Smooth muscle cell (in vitro differentiated cells): Measurements from ENCODE around the gene LBR. TPM values are rescaled to one million over a fixed set of nuclear protein-coding genes. Genes with fewer than 3 reads are reported as not detected.

Experiments
- DNase-seq: peaks from one replicate; lab custom pipeline; 2025; ENCODE audit not compliant: unreplicated experiment; lab: John Stamatoyannopoulos, UW
- H2AFZ ChIP-seq: fragments of 200-600 bp; sonication (generic); 2 replicates; pipeline ENCODE4 v1.6.0; 2016; ENCODE audit warnings: antibody characterized with exemption, low read depth, mild to moderate bottlenecking
- H3F3A ChIP-seq: fragments of 200-600 bp; sonication (generic); 2 replicates; pipeline ENCODE4 v1.6.0; 2017; ENCODE audit warnings: antibody characterized with exemption, low read depth
- H3K27ac ChIP-seq: fragments of 200-600 bp; sonication (generic); 2 replicates; pipeline ENCODE4 v1.5.1; 2016; ENCODE audit warnings: low read depth, mild to moderate bottlenecking
- H3K27me3 ChIP-seq: fragments of 200-600 bp; sonication (generic); 2 replicates; pipeline ENCODE4 v1.6.1; 2016; ENCODE audit warnings: low read depth, mild to moderate bottlenecking
- H3K36me3 ChIP-seq: fragments of 200-600 bp; sonication (generic); 2 replicates; pipeline ENCODE4 v1.5.1; 2016; ENCODE audit warnings: low read depth
- H3K4me1 ChIP-seq: fragments of 200-600 bp; sonication (generic); 2 replicates; pipeline ENCODE4 v1.5.1; 2016; ENCODE audit warnings: low read depth
- H3K4me2 ChIP-seq: fragments of 200-600 bp; sonication (generic); 2 replicates; pipeline ENCODE4 v1.6.0; 2016; ENCODE audit warnings: mild to moderate bottlenecking
- H3K4me3 ChIP-seq: fragments of 200-600 bp; sonication (generic); 2 replicates; pipeline ENCODE4 v1.5.1; 2016; ENCODE audit warnings: mild to moderate bottlenecking
- H3K79me2 ChIP-seq: fragments of 200-600 bp; sonication (generic); 2 replicates; pipeline ENCODE4 v1.6.0; 2016; ENCODE audit warnings: low read depth, mild to moderate bottlenecking
- H3K9ac ChIP-seq: fragments of 200-600 bp; sonication (generic); 2 replicates; pipeline ENCODE4 v1.6.0; 2016; ENCODE audit warnings: low read depth
- H3K9me3 ChIP-seq: fragments of 200-600 bp; sonication (generic); replicated peaks from 2 replicates; pipeline ENCODE4 v1.5.1; 2016; ENCODE audit warnings: low read depth
- H4K20me1 ChIP-seq: fragments of 200-600 bp; sonication (generic); 2 replicates; pipeline ENCODE4 v1.6.0; 2016; ENCODE audit warnings: low read depth
- CTCF ChIP-seq: fragments of 200-600 bp; sonication (generic); IDR thresholded peaks from 2 replicates; pipeline ENCODE4 v1.5.1; 2017; ENCODE audit warnings: borderline replicate concordance, mild to moderate bottlenecking, antibody characterized with exemption; ENCODE audit not compliant: insufficient read depth, poor library complexity, severe bottlenecking
- WGBS: methylation state at CpG from one replicate; pipeline ENCODE4 v1.1.7; 2016; ENCODE audit warnings: low lambda C conversion rate; 5-methylcytosine and 5-hydroxymethylcytosine counted together
- polyA plus RNA-seq: library from polyadenylated mRNA; unstranded; fragments of >200 nt; fragmentation: Nextera tagmentation; extraction: Ambion mirVana; gene quantifications from 2 replicates; pipeline ENCODE4 v1.2.1, GENCODE V29; 2016
- total RNA-seq: library from RNA; depleted of rRNA; stranded (reverse); fragments of >200 nt; gene quantifications from 2 replicates; pipeline ENCODE4 v1.2.3, GENCODE V29; 2014

Gene LBR
- total and polyA plus RNA-seq, 2 experiments from 2014 or later: 24.8 to 33.4 TPM

- DNase-seq: no peak
- Histone ChIP-seq H3K4me1 (peaks cover 9% of the 10 kb centered on the region), H3K4me3 (no peak overlapping the region), H3K36me3 (no peaks in the 10 kb centered on the region), H2AFZ (no peak overlapping the region), H3K4me2 (no peak overlapping the region), H3K27ac (no peak overlapping the region), H3K27me3 (no peaks in the 10 kb centered on the region), H3K9me3 (no peaks in the 10 kb centered on the region), H3K9ac (no peak overlapping the region), H3K79me2 (no peaks in the 10 kb centered on the region), H3F3A (no peaks in the 10 kb centered on the region), H4K20me1 (no peaks in the 10 kb centered on the region)
- 89% methylated on average over 4 of the region's 4 CpGs for WGBS
- no peak for TF ChIP-seq CTCF
These were observed 39.0 kb upstream of the LBR start for GRCh38 chr1:225466848-225467192.

DNA sequence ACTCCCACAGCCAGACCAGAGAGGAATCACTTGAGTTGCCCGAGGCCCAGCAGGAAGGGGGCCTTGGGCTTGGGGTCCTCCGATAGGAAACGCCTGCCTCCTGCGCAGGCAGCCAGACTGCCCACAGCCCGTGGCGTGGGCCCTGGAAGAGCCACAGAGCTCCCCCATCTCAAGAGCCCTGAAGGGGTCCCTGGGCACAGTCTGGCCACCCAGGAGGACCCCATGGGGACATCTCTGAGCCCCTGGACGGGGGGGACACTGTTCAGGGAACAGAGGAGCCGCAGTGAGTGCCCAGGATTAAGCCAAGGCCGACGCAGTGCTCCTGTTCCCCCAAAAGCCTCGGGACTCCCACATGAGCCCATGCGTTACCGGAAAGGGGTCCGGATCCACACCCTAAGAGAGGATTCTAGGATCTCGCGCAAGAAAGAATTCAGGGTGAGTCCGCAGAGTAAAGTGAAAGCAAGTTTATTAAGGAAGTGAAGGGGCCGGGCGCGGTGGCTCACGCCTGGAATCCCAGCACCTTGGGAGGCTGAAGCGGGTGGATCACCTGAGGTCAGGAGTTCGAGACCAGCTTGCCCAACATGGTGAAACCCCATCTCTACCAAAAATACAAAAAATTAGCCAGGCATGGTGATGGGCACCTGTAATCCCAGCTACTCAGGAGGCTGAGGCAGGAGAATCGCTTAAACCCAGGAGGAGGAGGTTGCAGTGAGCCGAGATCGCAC lies 38.1 kb upstream of the LBR start:
- no peak for DNase-seq
- Histone ChIP-seq H3F3A (no peaks in the 10 kb centered on the region), H3K79me2 (no peaks in the 10 kb centered on the region), H3K27ac (no peak overlapping the region), H3K4me3 (no peak overlapping the region), H2AFZ (no peak overlapping the region), H4K20me1 (no peaks in the 10 kb centered on the region), H3K9ac (no peak overlapping the region), H3K9me3 (no peaks in the 10 kb centered on the region), H3K4me1 (peaks cover 9% of the 10 kb centered on the region), H3K36me3 (no peaks in the 10 kb centered on the region), H3K27me3 (no peaks in the 10 kb centered on the region), H3K4me2 (no peak overlapping the region)
- WGBS: 92% methylated on average over 26 of the region's 26 CpGs
- no peak for TF ChIP-seq CTCF

DNA sequence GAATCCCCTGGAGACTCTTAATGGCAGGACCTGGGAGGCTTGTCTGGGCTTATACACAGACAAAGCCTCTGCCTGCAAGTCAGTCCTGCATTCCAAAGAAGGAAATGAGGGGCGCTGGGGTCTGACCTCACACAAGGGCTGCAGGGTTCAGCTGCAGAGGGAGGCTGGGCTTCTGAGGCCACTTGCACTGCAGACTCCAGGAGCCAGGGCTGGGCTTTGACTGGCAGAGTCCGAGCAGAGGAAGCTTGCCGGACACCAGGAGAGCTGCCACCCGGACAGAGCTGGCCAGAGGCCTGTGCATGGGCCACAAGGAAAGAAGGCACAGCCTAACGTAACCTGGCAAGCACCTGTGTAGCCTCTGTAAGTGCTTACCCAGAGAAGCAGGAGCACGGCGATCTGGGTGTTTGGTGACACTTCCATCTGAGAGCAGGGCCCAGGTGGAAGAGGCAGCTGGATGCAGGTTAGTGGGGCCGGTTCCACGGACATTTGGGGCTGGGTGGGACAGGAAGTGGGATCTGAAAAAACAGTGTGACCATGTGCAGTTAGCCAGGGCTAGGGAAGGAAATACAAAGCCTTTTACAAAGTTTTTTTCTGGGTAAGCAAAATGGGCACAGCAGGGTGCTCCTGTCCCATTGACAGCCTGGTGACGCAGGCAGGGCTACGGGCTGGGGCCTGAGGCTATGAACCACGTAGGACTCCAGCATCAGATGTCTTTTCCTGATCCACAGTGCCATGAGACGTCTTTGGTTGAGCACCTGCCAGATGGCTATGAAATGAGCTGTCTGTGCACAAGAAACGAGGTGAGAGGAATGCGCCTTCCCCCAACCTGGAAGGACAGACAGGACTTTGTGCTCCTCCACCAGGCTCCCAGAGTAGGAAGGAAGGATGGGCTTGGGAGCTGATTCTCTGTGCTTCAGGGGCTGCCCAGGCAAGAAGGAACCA lies 37.3 kb upstream of the LBR start:
- Histone ChIP-seq H3K27ac (no peak overlapping the region), H2AFZ (no peak overlapping the region), H4K20me1 (no peaks in the 10 kb centered on the region), H3K27me3 (no peaks in the 10 kb centered on the region), H3K4me3 (no peak overlapping the region), H3K79me2 (no peaks in the 10 kb centered on the region), H3K4me1 (peaks cover 9% of the 10 kb centered on the region), H3K4me2 (no peak overlapping the region), H3K9me3 (no peaks in the 10 kb centered on the region), H3K36me3 (no peaks in the 10 kb centered on the region), H3K9ac (no peak overlapping the region), H3F3A (no peaks in the 10 kb centered on the region)
- no peak for DNase-seq
- no peak for TF ChIP-seq CTCF
- 70% methylated on average over 15 of the region's 15 CpGs for WGBS
